ENCODE data around the gene FBXO38. TPM values are rescaled to one million over a fixed set of nuclear protein-coding genes. Genes with fewer than 3 reads are reported as not detected.
A peak's percentile ranks its signal among the peaks of the same experiment; 100 is the strongest.
"Not testable (repeated sequence)": the region's sequence is repeated elsewhere in the genome, so short reads cannot be mapped to it uniquely, and the experiment has no call there.

Gene FBXO38
- total RNA-seq, 3 donors from 2014 or later = 29.8 to 31.5 (median 30.5) TPM

DNA sequence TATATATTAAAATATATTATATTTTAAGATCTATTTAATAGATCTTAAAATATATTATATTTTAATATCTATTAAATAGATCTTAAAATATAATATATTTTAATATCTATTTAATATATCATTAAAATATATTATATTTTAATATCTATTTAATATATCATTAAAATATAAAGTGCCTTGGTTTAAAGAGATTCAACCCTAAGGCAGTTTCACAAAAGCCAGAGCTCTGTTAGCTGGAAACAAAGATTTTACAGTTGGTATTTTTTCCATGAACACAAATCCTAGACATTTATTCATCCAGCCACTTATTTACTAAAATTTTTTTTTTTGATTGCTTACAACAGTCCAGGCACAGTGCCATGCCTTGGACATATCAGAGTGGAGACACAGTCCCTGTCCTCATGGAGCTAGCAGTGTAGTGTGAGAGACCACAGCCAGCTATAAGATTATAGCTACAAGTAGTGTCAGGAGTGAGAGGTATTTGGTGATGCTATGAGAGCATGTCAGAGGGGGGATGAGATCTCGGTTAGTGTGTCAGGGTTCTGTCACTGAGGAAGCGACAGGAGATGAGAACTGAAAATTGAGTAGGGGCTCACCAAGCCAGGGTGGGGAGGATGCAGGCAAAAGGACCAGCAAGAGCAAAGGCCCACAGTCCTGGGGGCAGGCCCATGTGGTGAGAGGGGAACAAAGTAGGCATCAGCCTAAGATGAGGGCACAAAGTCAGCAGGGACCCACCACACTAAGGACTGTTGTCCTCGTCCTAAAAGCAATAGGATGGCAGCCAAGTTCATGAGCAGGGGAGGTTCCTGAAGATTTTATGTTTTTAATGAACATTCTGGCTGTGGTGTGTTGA is 74.5 kb downstream of the FBXO38 start:
- no peak for ATAC-seq
- Mint-ChIP-seq H3K36me3 (ENCODE audit: insufficient read depth) (no peaks in the 10 kb centered on the region), H3K9me3 (no peaks in the 10 kb centered on the region), H3K4me1 (ENCODE audit: low read depth) (no peaks in the 10 kb centered on the region), H3K27me3 (ENCODE audit: low read depth) (peaks cover 8% of the 10 kb centered on the region), H3K4me3 (no peak overlapping the region)
- DNase-seq = no peak

DNA sequence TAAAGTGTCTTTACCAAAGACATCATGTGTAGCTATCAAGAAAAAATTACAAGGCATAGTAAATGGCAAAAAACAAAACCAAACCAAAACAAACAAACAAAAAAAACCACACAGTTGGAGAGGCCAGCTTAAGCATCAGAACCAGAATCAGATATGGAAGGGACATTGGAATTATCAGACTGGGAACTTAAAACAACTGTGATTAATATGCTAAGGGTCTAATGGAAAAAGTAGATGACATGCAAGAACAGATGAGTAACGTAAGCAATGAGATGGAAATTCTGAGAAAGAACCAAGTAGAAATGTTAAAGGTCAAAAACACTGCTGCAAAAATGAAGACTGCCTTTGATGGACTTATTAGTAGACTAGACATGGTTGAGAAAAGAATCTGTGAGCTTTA is 75.9 kb downstream of the FBXO38 start:
- Mint-ChIP-seq H3K4me3 (no peak overlapping the region), H3K9me3 (no peaks in the 10 kb centered on the region), H3K4me1 (ENCODE audit: low read depth) (no peaks in the 10 kb centered on the region), H3K27me3 (ENCODE audit: low read depth) (peaks cover 6% of the 10 kb centered on the region), H3K36me3 (ENCODE audit: insufficient read depth) (no peaks in the 10 kb centered on the region)
- ATAC-seq (no peak), DNase-seq (no peak)

DNA sequence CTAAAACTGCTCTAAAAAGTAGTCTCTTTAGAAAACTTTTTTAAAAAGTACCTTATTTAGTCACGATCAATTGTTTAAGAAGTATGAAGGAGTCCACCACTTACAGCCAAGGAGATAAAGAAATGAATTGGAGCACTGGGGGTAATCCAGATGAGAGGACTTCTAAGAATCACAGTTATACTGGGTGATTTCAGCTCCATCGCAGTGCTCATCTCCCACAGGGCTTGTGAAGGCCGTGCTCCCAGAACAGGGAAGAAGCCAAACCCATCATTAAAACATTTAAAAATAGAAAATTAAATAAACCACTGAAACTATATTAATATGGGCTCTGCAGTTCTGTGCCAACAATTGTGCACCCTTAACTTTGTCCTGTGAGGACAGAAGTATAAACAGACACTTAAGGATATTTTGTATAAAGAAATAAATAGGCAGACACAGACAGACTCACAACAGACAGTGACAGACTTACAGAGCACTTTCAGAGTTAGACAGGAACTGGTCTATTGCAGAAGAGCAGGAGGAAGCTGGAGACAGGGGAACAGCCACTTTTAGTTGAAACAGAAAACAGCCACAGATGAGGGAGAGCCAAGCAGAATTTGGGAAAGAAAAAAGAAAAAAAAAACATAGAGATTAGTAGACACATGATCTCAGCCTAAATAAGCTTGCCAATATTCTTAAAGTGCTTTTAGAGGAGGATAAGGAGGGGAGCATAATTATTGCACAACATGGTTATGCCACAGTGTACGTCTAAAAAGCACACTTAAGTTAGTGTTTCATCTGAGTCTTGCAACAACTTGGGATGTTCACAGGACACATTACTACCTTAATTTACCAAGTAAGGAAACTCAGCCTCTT is 81.8 kb downstream of the FBXO38 start:
- no peaks in the 10 kb centered on the region for H3K9me3 Mint-ChIP-seq
- no peaks in the 10 kb centered on the region for H3K4me1 Mint-ChIP-seq (ENCODE audit: low read depth)
- DNase-seq = no peak
- no peak for ATAC-seq
- H3K4me3 Mint-ChIP-seq = no peak overlapping the region
- H3K36me3 Mint-ChIP-seq (ENCODE audit: insufficient read depth) = no peaks in the 10 kb centered on the region
- H3K27me3 Mint-ChIP-seq (ENCODE audit: low read depth) = peaks cover 3% of the 10 kb centered on the region

DNA sequence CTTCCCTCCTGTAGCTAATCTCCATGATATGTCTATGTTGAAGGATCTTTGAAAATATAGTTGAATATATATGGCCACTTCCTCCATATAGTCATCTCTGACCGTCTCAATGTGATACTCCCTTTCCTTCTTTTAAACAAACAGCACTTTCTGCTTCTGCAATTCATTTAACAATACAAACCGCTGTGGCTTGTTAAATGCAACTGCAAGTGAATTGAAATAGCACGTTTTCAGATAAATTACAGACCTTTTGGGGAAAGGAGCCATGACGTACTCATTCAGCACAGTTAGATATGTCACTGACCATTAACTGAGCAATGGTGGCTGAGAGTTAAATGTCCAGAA is 82.5 kb downstream of the FBXO38 start:
- Mint-ChIP-seq H3K4me3 (no peak overlapping the region), H3K9me3 (no peaks in the 10 kb centered on the region), H3K27me3 (ENCODE audit: low read depth) (peaks cover 3% of the 10 kb centered on the region), H3K4me1 (ENCODE audit: low read depth) (no peaks in the 10 kb centered on the region), H3K36me3 (ENCODE audit: insufficient read depth) (no peaks in the 10 kb centered on the region)
- no peak for ATAC-seq
- DNase-seq = no peak

DNA sequence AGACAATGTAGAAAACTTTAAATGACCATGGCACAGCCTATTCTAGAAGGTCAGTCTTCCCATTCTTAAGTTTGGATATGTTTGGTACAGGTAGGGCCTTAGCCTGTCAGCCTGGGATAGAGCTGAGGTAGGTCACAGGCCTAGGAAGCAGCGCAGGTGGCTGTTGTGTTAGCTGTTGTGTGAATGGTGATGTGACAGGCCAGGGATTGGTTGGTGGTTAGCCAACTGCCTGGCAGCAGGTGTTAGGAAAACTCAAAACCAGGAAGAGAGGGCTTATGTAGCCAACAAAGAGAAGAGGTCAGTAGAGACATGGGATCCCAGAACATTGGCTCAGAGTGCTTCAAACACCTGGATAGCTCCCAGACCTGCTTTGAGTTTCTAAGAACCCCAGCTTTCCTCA is 84.2 kb downstream of the FBXO38 start:
- H3K27me3 Mint-ChIP-seq (ENCODE audit: low read depth) = no peaks in the 10 kb centered on the region
- H3K9me3 Mint-ChIP-seq = no peaks in the 10 kb centered on the region
- H3K4me3 Mint-ChIP-seq = no peak overlapping the region
- no peak for ATAC-seq
- no peak for DNase-seq
- no peaks in the 10 kb centered on the region for H3K4me1 Mint-ChIP-seq (ENCODE audit: low read depth)
- no peaks in the 10 kb centered on the region for H3K36me3 Mint-ChIP-seq (ENCODE audit: insufficient read depth)

DNA sequence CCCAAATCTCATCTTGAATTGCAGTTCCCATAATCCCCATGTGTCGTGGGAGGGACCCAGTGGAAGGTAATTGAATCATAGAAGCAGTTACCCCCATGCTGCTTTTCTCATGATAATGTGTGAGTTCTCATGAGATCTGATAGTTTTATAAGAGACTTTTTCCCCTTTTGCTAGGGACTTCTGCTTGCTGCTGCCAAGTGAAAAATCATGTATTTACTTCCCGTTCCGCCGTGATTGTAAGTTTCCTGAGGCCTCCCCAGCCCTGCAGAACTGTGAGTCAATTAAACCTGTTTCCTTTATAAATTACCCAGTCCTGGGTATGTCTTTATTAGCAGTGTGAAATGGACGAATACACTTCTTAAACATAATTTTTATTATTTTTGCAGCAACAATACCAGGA is 85.0 kb downstream of the FBXO38 start:
- H3K9me3 Mint-ChIP-seq; ATAC-seq; H3K4me1 Mint-ChIP-seq (ENCODE audit: low read depth); H3K4me3 Mint-ChIP-seq; H3K36me3 Mint-ChIP-seq (ENCODE audit: insufficient read depth); H3K27me3 Mint-ChIP-seq (ENCODE audit: low read depth); DNase-seq: not testable (repeated sequence)

DNA sequence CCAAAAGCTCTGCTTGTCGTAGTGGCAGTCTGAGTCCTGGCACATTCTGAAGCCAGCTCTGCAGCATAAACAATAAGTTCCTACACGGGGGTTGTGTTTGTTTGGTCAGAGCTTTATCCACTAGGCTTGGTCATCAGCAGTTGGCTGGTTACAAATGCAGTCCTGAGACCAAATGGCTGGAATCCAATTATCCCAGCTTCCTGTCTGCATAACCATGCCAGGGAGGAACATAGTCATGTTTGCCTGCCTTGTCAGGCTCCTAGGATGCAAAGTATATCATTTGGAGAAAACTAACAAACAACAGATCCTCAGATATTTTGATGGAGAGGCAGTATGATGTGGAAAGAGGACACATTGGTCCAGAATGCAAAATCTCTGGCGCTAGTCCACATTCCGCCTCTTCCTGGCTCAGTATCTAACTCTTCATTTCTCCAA is 85.8 kb downstream of the FBXO38 start:
- Mint-ChIP-seq H3K9me3 (no peaks in the 10 kb centered on the region), H3K27me3 (ENCODE audit: low read depth) (no peaks in the 10 kb centered on the region), H3K4me3 (no peak overlapping the region), H3K36me3 (ENCODE audit: insufficient read depth) (no peaks in the 10 kb centered on the region), H3K4me1 (ENCODE audit: low read depth) (no peaks in the 10 kb centered on the region)
- ATAC-seq = no peak
- DNase-seq = no peak

DNA sequence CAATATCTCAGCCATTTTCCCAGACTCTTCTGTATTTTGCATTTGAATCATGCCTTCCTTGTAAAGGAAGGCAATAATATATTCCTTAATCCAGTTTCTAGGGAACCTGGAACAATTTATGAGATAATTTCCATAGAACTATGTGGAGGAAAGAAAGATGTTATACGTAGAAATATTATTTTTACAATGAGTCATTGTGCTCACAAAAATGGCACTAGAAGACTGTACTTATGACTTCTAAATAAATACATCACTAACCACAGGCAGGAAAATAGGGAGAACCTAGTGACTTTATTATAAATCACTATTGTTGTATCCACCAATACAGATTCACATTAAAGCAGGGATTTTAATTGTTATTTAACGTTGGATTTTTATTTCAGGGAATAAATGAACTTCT is 87.6 kb downstream of the FBXO38 start:
- H3K27me3 Mint-ChIP-seq (ENCODE audit: low read depth) = peaks cover 4% of the 10 kb centered on the region
- ATAC-seq (no peak), DNase-seq (no peak)
- H3K4me3 Mint-ChIP-seq = no peak overlapping the region
- no peaks in the 10 kb centered on the region for H3K36me3 Mint-ChIP-seq (ENCODE audit: insufficient read depth)
- H3K9me3 Mint-ChIP-seq = no peaks in the 10 kb centered on the region
- H3K4me1 Mint-ChIP-seq (ENCODE audit: low read depth) = no peaks in the 10 kb centered on the region

DNA sequence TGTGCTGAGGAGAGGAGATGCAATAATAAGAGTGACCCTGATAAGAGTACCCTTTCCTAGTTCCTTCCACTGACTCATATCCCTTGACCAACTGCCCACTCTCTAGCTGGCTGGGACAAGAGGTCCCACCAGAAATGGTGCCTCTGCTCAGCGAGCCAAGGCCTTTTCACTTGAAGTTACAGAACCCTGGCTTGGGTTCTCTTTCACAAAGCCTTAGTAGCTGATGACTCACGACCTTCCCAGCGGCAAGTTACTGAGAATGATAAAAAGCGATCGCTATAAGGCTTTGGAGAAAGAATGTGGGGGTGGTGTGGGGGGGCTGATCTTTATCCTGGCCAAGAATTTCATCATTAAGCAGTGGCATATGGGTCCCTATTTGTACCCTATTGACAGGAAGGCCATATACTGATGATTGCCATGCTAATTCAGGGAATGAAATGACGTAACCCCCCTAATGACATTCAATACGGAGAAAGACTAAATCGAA is 90.3 kb downstream of the FBXO38 start:
- no peak overlapping the region for H3K4me3 Mint-ChIP-seq
- peaks cover 20% of the 10 kb centered on the region for H3K27me3 Mint-ChIP-seq (ENCODE audit: low read depth)
- DNase-seq = no peak
- H3K9me3 Mint-ChIP-seq = no peaks in the 10 kb centered on the region
- H3K4me1 Mint-ChIP-seq (ENCODE audit: low read depth) = no peaks in the 10 kb centered on the region
- no peak for ATAC-seq
- no peaks in the 10 kb centered on the region for H3K36me3 Mint-ChIP-seq (ENCODE audit: insufficient read depth)

DNA sequence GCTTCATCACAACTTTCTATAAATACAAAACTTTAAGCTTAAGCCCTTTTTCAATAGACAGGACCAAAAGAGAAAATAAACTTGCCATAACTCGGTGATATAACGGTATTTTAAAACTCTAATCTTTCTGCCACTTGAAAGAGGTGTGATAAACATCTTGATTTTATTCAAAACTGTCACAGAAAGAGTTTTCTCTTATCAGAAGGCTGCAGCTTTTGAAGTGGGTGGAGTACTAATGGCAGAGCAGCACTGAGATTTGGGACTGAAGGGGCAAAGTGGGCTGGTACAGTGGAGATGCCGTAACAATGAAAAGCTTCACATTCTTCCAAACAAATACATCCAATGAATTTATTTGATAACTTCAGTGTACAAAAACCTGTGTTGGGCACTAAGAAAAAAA is 92.5 kb downstream of the FBXO38 start:
- no peaks in the 10 kb centered on the region for H3K36me3 Mint-ChIP-seq (ENCODE audit: insufficient read depth)
- no peak for DNase-seq
- H3K4me1 Mint-ChIP-seq (ENCODE audit: low read depth) = no peaks in the 10 kb centered on the region
- peaks cover 20% of the 10 kb centered on the region for H3K27me3 Mint-ChIP-seq (ENCODE audit: low read depth)
- H3K9me3 Mint-ChIP-seq = no peaks in the 10 kb centered on the region
- no peak for ATAC-seq
- H3K4me3 Mint-ChIP-seq = no peak overlapping the region

DNA sequence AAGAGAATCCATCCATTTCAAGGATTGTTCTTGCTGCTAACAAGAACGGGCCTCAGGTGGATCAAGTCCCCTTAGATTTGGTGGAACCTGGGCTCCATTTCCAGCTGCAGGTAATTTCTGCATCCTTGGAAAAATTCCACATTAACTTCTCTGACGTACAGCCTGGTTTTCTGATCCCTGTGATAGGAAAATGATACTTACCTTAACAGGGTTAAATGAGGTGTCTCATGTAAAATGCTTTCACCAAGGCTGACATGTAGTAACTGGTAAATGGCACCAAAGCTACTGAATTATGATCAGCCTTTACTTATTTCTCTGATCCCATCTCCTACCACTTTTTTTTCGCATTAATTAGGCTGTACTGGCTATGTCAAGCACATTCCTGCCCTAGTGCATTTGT is 93.7 kb downstream of the FBXO38 start:
- DNase-seq (no peak), ATAC-seq (no peak)
- H3K36me3 Mint-ChIP-seq (ENCODE audit: insufficient read depth) = no peaks in the 10 kb centered on the region
- H3K27me3 Mint-ChIP-seq (ENCODE audit: low read depth) = peaks cover 22% of the 10 kb centered on the region
- no peak overlapping the region for H3K4me3 Mint-ChIP-seq
- no peaks in the 10 kb centered on the region for H3K9me3 Mint-ChIP-seq
- no peaks in the 10 kb centered on the region for H3K4me1 Mint-ChIP-seq (ENCODE audit: low read depth)

DNA sequence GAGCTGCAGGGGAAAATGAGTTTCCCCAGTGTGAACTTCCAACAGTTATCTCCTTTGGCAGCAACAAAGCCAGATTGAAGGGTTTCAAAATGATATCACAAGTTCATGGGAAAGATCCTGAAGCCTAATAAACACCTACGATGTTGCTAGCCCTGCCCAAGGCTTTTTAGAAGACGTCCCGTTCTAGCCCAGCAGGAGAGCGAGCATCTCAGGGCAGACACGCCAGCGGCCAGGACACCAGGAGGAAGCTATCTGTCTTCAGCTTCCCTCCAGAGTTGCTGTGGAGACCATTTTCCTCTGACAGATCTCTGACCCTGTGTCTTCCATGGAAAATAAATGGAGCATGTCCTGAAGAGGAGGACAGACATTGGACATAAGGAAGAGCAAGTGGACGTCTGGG is 98.4 kb downstream of the FBXO38 start:
- no peak for ATAC-seq
- peaks cover 31% of the 10 kb centered on the region for H3K27me3 Mint-ChIP-seq (ENCODE audit: low read depth)
- no peaks in the 10 kb centered on the region for H3K36me3 Mint-ChIP-seq (ENCODE audit: insufficient read depth)
- H3K4me1 Mint-ChIP-seq (ENCODE audit: low read depth) = no peaks in the 10 kb centered on the region
- no peak overlapping the region for H3K4me3 Mint-ChIP-seq
- no peak for DNase-seq
- no peaks in the 10 kb centered on the region for H3K9me3 Mint-ChIP-seq

DNA sequence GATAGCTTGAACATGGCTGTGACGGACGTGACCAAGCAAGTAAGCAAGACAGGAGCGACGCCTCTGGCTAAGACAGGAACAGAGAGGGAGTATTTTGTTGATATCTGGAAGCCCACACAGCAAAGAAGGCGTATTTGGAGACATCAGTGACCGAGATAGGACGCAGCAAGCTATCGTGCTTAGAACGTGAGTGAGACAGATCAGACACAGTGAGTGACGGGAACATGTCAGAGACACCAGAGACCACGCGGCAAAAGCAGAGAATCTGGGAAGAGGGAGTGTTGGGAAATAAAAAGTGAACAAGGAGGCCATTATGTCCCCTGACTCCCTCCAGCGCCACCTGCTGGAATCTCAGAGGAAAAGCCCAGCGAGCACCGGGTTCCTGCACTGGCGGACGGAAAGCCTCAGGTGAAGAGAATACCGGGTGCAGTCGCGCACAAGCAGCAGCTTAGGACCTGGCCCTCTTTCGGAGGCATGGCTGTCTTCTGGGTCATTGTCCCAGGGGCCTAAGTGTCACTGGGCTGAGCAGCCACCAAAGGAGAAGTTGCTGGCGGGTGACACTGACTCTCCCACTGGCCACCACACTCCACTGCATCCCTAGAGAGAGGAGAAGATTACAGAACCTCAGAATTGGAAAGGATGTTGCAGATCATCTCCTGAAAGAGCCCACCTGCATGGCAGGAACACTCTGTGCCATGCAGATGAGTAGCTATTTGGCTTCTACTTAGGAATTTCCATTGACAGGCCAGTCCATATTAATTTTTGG is 99.1 kb downstream of the FBXO38 start:
- DNase-seq (peak; percentile 43), ATAC-seq (peak; percentile 62 to 63)
- Mint-ChIP-seq H3K27me3 (ENCODE audit: low read depth) (peaks cover 30% of the 10 kb centered on the region), H3K36me3 (ENCODE audit: insufficient read depth) (no peaks in the 10 kb centered on the region), H3K4me1 (ENCODE audit: low read depth) (no peaks in the 10 kb centered on the region), H3K4me3 (no peak overlapping the region), H3K9me3 (no peaks in the 10 kb centered on the region)

DNA sequence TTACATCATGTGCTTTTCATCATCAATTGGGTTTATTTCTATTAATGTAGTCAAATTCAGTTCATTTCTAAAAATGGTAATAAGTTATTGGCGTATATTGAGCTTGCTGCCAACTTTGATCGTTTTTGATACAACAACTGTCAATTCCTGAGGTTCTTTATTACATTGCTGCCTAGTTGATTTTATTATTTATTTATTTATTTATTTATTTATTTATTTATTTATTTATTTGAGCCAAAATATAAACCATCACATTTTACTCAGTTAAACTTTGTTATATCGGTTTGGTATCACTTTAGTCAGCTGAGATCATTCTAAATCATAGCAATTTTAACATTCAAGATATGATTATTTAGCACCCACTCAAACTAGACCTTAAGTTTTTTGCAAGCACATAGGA is 100.0 kb downstream of the FBXO38 start:
- Mint-ChIP-seq H3K9me3 (no peaks in the 10 kb centered on the region), H3K4me1 (ENCODE audit: low read depth) (no peaks in the 10 kb centered on the region), H3K4me3 (no peak overlapping the region), H3K27me3 (ENCODE audit: low read depth) (peaks cover 25% of the 10 kb centered on the region), H3K36me3 (ENCODE audit: insufficient read depth) (no peaks in the 10 kb centered on the region)
- ATAC-seq (no peak), DNase-seq (no peak)

Data from activated T-cell treated with anti-CD3 and anti-CD28 coated beads, Interleukin-2, amount 50 U/mL, for 4 hours (primary cell).